ENCODE results near the gene ERICH4.

DNA sequence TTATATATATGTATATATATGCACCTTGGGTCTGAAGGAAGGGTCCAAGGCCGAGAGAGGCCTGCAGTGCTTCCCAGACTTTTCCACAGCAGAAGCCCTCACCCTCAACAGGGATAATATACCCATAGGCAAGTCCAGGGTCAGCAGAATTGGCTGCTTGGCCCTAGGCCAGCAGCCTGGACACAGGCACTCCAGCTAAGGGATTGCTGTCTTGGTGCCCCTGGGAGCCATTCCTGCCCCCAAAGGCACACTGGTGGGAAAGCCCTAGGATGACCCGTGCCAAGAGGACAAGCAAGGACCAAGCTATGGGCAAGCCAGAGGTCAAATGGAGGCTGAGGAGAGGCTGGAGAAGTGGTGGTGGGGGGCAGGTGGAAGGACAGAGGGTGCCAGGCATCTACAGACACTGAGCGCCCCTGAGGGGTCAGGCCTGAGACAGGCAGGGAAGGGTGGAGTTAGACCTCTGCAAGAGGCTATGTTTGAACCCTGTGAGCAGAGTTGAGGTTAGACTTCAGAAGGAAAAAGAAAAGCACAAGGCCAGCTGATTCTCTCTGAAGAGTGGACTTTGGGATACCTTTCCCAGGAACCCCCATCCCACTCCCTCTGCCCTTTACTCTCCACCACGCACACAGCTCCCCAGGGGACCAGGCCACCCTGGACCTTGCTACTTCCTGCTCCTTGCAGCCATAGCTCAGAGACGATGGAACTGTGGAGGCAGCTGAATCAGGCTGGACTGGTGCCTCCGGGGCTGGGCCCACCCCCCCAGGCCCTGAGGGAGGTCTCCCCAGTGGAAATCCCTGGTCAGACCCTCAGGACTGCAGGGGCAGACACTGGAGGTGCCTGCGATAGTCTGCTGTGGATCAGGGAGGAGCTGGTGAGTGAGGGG lies at the start of gene ERICH4:
- no peak for TF ChIP-seq POLR2A (IDR thresholded peaks at IDR 0.05; ENCODE audit: low read depth, low read length)
- no peak for TF ChIP-seq CTCF (IDR thresholded peaks at IDR 0.05; ENCODE audit: extremely low read depth in 1 of 2, insufficient read depth in 1 of 2, low read depth in 1 of 2, low read length in 2 of 2)
- TF ChIP-seq MYC (IDR thresholded peaks at IDR 0.05; ENCODE audit: low read depth, low read length): no peak
